Mucosa of stomach (tissue), 1 donor: Measurements from ENCODE around the gene CADM2.

Experiments used
- H3K27me3 ChIP-seq: one replicate; pipeline ENCODE4 v1.7.0; 2013; ENCODE audit warnings: mild to moderate bottlenecking, low read length; ENCODE audit not compliant: control insufficient read depth, insufficient read depth
- H3K36me3 ChIP-seq: one replicate; pipeline ENCODE4 v1.7.0; 2013; ENCODE audit warnings: low read length; ENCODE audit not compliant: control insufficient read depth, insufficient read depth
- H3K4me1 ChIP-seq: one replicate; pipeline ENCODE4 v1.7.0; 2013; ENCODE audit warnings: mild to moderate bottlenecking, low read length; ENCODE audit not compliant: control insufficient read depth, insufficient read depth
- H3K4me3 ChIP-seq: one replicate; pipeline ENCODE4 v1.7.0; 2013; ENCODE audit warnings: low read length
- H3K9ac ChIP-seq: one replicate; pipeline ENCODE4 v1.7.0; 2013; ENCODE audit warnings: mild to moderate bottlenecking, low read length, moderate library complexity
- H3K9me3 ChIP-seq: one replicate; pipeline ENCODE4 v1.7.0; 2013; ENCODE audit warnings: mild to moderate bottlenecking, low read length, moderate library complexity; ENCODE audit not compliant: control insufficient read depth
- donor health status: Pancreatic carcinoma.

CADM2 gene

GRCh38 chr3:85780806-85781205 is 822.0 kb downstream of the CADM2 start:
- no peaks in the 10 kb centered on the region for H3K9me3 ChIP-seq
- no peaks in the 10 kb centered on the region for H3K4me1 ChIP-seq
- H3K9ac ChIP-seq, result no peak overlapping the region
- no peaks in the 10 kb centered on the region for H3K27me3 ChIP-seq
- no peaks in the 10 kb centered on the region for H3K36me3 ChIP-seq
- no peak overlapping the region for H3K4me3 ChIP-seq

- no peak overlapping the region for H3K9ac ChIP-seq
- no peak overlapping the region for H3K4me3 ChIP-seq
- no peaks in the 10 kb centered on the region for H3K4me1 ChIP-seq
- no peaks in the 10 kb centered on the region for H3K9me3 ChIP-seq
- no peaks in the 10 kb centered on the region for H3K27me3 ChIP-seq
- H3K36me3 ChIP-seq, result no peaks in the 10 kb centered on the region
Measured at GRCh38 chr3:85781806-85782205, 823.0 kb downstream of the CADM2 start.

- Histone ChIP-seq H3K9me3 (no peaks in the 10 kb centered on the region), H3K36me3 (no peaks in the 10 kb centered on the region), H3K9ac (no peak overlapping the region), H3K4me1 (no peaks in the 10 kb centered on the region), H3K27me3 (no peaks in the 10 kb centered on the region), H3K4me3 (no peak overlapping the region)
Measured at GRCh38 chr3:85783291-85783690, 824.5 kb downstream of the CADM2 start.

DNA sequence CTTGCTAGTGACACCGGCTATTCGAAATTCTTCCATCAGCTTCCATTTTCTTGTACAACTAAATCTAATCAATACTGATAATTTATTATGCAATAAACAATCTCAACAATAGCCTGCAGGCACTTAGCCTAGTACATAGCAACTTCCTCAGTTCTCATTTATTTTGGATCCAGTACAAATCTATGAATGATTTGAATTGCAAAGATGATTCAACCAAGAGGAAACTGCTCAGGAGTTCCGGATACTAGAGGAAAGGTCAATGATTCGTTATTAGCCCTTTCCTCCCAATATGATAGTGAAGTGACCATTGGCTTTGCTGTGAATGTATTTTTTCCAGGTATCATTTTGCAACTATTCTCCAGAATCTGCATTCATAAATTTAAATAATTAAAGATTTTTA is 827.0 kb downstream of the CADM2 start:
- H3K27me3 ChIP-seq, result no peaks in the 10 kb centered on the region
- H3K4me3 ChIP-seq, result no peak overlapping the region
- no peaks in the 10 kb centered on the region for H3K36me3 ChIP-seq
- no peaks in the 10 kb centered on the region for H3K4me1 ChIP-seq
- no peaks in the 10 kb centered on the region for H3K9me3 ChIP-seq
- no peak overlapping the region for H3K9ac ChIP-seq

- Histone ChIP-seq H3K4me3 (no peak overlapping the region), H3K9ac (no peak overlapping the region), H3K4me1 (no peaks in the 10 kb centered on the region), H3K36me3 (no peaks in the 10 kb centered on the region), H3K9me3 (no peaks in the 10 kb centered on the region), H3K27me3 (no peaks in the 10 kb centered on the region)
Measured at GRCh38 chr3:85790445-85791030, 831.7 kb downstream of the CADM2 start.

DNA sequence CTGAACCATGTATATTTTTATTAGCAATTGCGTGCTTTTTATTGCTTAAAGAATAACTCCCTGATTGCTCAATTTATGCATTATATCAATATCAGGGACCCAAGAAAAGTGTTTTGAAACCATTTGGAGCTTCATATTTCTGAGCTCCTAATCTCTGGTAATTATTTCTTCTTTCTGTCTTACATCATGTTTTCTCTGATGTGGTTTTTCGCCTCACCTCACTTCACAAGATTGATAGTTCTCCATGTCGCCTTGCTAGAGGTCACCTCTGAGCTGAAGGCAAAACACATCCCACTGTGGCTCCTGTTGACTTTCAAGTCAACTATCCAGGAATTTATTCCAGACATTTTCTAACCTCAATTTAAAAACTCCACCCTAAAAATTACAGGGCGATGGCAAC is 837.4 kb downstream of the CADM2 start:
- no peaks in the 10 kb centered on the region for H3K4me1 ChIP-seq
- H3K9ac ChIP-seq, result no peak overlapping the region
- no peaks in the 10 kb centered on the region for H3K36me3 ChIP-seq
- H3K4me3 ChIP-seq, result no peak overlapping the region
- H3K27me3 ChIP-seq, result no peaks in the 10 kb centered on the region
- no peaks in the 10 kb centered on the region for H3K9me3 ChIP-seq

GRCh38 chr3:85800676-85801075 is 841.9 kb downstream of the CADM2 start:
- Histone ChIP-seq H3K36me3 (no peaks in the 10 kb centered on the region), H3K9ac (no peak overlapping the region), H3K4me1 (no peaks in the 10 kb centered on the region), H3K4me3 (no peak overlapping the region), H3K9me3 (no peaks in the 10 kb centered on the region), H3K27me3 (no peaks in the 10 kb centered on the region)

DNA sequence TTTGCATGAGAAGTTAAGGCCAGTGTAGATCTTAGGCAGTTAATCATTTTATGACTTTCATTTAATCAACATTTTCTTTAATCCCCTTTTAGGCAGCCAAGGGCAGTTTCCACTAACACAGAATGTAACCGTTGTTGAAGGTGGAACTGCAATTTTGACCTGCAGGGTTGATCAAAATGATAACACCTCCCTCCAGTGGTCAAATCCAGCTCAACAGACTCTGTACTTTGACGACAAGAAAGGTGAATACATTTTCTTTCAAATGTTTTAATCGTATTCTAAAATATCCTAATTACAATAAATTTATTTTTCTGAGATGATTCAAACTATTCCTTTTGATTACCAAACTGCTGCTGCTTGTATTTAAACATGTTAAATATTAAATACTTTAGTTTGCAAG is 843.2 kb downstream of the CADM2 start:
- no peak overlapping the region for H3K4me3 ChIP-seq
- no peaks in the 10 kb centered on the region for H3K4me1 ChIP-seq
- H3K9me3 ChIP-seq, result no peaks in the 10 kb centered on the region
- H3K36me3 ChIP-seq, result no peaks in the 10 kb centered on the region
- H3K27me3 ChIP-seq, result no peaks in the 10 kb centered on the region
- H3K9ac ChIP-seq, result no peak overlapping the region

DNA sequence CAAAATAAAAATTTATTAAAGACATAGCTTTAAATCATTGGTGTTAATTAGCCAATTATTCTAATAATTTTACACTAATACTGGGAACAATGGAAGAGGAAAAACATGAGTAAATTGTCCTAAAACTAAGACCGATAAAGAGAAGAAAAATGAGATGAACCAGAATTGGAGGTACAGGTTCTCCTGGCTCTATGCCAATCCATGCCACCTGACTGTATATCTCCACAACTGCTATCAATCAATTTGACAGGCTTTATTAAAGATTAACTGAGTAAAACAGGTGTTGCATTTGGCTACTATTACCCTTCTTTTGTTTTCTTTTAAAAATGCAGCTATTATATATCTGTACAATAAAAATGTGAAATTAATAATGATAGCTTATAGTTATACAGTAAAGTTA is 850.0 kb downstream of the CADM2 start:
- Histone ChIP-seq H3K9ac (no peak overlapping the region), H3K4me1 (no peaks in the 10 kb centered on the region), H3K27me3 (no peaks in the 10 kb centered on the region), H3K36me3 (no peaks in the 10 kb centered on the region), H3K9me3 (no peaks in the 10 kb centered on the region), H3K4me3 (no peak overlapping the region)

DNA sequence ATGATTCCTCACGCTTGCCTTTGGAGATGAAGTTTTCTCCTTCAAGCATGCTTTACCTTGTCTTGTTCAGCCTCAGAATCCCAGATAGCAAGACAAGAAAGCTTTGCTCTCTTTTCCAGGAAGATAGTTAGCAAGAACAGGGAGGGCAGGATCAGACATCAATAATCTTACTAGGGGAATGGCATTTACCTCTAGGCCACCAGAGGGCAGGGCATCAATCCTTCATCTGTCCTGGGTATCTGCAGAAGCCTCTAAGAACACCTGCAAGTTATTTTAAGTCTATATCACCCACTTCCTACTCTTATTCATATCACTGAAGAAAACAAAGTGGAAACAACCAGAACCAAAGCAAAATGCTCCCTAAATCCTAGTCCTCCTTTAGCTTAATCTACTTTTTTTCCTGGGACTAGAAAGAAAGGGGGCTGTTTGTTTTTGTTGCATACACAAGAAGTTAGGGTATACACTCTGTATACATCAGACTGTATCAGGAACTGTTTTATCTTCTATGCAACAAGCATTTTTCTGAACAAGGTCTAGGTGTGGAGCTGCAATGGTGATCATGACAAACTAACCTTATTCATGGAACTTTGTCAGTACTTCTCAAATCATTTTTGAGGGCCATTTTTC is 862.5 kb downstream of the CADM2 start:
- Histone ChIP-seq H3K27me3 (no peaks in the 10 kb centered on the region), H3K4me1 (no peaks in the 10 kb centered on the region), H3K36me3 (no peaks in the 10 kb centered on the region), H3K9me3 (no peaks in the 10 kb centered on the region), H3K9ac (no peak overlapping the region), H3K4me3 (no peak overlapping the region)

DNA sequence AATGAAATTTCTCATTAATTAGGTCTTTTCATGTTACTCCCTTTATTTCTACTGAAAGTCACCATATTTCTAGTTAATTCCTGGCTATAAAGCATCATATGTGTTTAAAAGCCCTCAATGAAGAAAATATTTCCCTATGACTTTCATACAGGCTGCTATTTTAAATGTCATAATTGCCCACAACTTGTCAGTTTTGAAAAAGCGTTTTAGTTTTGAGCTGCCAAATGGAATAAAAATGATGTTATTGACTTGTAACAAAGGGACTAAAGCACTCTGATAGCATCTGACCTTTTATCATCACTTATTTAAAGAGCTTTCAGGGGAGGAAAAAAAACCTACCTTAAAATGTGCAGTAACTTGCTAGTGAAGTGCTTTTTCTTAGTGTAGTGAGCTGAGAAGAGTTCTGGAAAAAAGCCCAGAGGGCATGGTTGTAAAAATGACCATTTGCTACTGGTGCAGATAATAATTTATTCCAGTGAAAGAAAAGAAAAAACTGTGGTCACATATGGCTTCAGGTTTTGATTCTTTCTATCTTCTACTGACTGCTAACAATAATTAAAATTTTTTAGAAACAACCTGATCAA is 877.2 kb downstream of the CADM2 start:
- Histone ChIP-seq H3K4me1 (no peaks in the 10 kb centered on the region), H3K27me3 (no peaks in the 10 kb centered on the region), H3K9me3 (no peaks in the 10 kb centered on the region), H3K36me3 (no peaks in the 10 kb centered on the region), H3K4me3 (no peak overlapping the region), H3K9ac (no peak overlapping the region)

DNA sequence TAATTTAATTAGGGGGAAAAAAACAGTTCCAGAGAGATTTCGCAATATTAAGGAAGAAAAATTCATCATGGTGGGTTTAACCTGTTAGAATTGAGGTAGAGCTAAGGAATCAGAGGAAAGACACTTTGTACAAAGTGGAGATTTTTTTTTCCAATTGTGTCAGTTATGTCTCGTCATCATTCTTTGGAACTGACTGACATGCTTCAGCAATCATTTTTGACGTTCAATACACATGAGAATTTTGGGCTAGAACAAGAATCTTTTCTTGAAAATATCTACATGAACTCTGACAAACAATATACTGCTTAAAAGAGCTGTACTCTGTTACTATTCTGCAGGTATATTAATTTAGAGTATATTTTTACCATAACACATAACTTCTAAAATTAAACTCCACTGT is 878.6 kb downstream of the CADM2 start:
- no peaks in the 10 kb centered on the region for H3K36me3 ChIP-seq
- no peak overlapping the region for H3K9ac ChIP-seq
- H3K4me3 ChIP-seq, result no peak overlapping the region
- no peaks in the 10 kb centered on the region for H3K4me1 ChIP-seq
- no peaks in the 10 kb centered on the region for H3K9me3 ChIP-seq
- no peaks in the 10 kb centered on the region for H3K27me3 ChIP-seq
